Activated naive CD4-positive, alpha-beta T cell treated with anti-CD3 and anti-CD28 coated beads, Interleukin-2, amount 10 ng/mL, durations not matched to agents 7 days and 5 days (primary cell): ENCODE results near the gene TMEM223.
A peak's percentile ranks its signal among the peaks of the same experiment; 100 is the strongest.

Experiments used
- CTCF ChIA-PET: fragments of 350-600 bp; sonication (Branson Sonifier 250); formaldehyde crosslinking; loops from one replicate; lab custom pipeline; 2021; ENCODE audit warnings: antibody characterized with exemption; lab: Charles Lee
- DNase-seq: peaks from one replicate; pipeline ENCODE4 v3.0.0-alpha.2; 2020
- H3K27ac Mint-ChIP-seq: one replicate; pipeline ENCODE4 v1.8.0; 2021; ENCODE audit warnings: mild to moderate bottlenecking, moderate library complexity, mixed read lengths
- H3K27me3 Mint-ChIP-seq: one replicate; pipeline ENCODE4 v1.8.0; 2021; ENCODE audit warnings: mild to moderate bottlenecking, mixed read lengths
- H3K36me3 Mint-ChIP-seq: one replicate; pipeline ENCODE4 v1.8.0; 2021; ENCODE audit warnings: mixed read lengths
- H3K4me1 Mint-ChIP-seq: one replicate; pipeline ENCODE4 v1.8.0; 2021; ENCODE audit warnings: mixed read lengths
- H3K4me3 Mint-ChIP-seq: one replicate; pipeline ENCODE4 v1.8.0; 2021; ENCODE audit warnings: mild to moderate bottlenecking, moderate library complexity, mixed read lengths
- H3K9me3 Mint-ChIP-seq: one replicate; pipeline ENCODE4 v1.8.0; 2021; ENCODE audit warnings: mixed read lengths

Gene TMEM223

DNA sequence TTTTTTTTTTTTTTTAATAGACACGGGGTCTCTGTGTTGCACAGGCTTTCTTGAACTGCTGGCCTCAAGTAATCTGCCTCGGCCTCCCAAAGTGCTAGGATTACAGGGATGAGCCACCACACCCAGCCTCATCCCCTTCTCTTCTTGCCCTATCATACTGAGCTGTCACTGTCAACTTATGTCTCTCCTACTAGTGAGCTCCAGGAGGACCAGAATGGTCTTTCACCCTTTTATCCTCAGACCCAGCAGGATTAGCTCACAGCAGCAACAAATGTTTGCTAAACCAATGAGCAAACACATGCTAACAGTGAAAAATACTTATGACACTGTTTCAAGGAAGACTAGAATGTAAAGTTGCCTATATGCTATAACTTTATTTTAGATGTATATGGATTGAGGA is 19.9 kb upstream of the TMEM223 start:
- H3K4me3 Mint-ChIP-seq: no peak overlapping the region
- no peak overlapping the region for H3K27ac Mint-ChIP-seq
- CTCF ChIA-PET: interaction anchor here (0.7 to 1.1 kb wide), 2 partner anchors 24 to 387 kb away, joined by 3 read pairs; partner anchors contain the start of gene TMEM179B
- H3K4me1 Mint-ChIP-seq: peaks cover 1% of the 10 kb centered on the region
- H3K9me3 Mint-ChIP-seq: no peaks in the 10 kb centered on the region
- H3K36me3 Mint-ChIP-seq: peaks cover 10% of the 10 kb centered on the region
- H3K27me3 Mint-ChIP-seq: no peaks in the 10 kb centered on the region
- DNase-seq: no peak

DNA sequence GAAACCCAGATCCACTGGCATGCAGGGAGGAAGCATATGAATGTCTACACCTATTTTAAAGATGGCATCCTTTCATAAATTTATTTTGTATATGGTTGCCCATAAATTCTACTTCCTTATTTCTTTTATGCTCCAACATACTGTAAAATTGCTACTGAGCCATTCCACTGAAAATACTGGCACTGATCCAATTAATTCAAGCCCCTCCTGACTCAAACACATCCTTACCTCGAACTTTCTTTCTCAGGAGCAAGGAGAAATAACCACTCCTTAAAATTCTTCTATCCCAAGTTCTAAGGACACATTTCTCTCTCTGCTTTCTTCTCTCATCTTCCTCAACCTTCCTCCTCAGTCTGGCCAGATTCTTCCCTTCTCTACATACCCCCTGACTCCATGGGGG is 18.9 kb upstream of the TMEM223 start:
- CTCF ChIA-PET: no interaction called here

DNA sequence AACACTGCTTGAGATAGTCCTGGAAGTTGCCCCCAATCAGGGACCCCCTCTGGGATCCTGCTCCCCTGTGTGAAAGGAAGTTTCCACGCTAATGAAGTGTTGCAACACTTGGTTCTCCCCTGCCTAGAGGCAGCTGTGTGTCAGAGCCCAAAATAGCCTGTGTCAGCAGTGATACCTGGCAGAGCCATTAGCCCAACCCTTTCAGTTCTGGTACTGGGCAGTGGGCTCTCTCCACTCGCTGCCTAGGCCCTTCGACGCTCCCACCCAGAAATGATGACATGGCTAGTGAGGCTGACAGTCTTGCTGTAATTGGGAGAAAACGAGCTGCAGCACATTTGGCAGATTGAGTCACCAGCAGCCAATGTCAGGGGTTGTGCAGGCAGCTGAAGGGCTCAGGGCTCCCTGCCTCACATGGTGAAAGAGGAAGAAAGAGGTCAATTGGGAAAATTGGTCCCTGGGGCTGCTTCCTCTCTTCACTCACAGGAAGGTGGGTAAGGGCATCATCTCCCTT is 14.9 kb upstream of the TMEM223 start:
- peak overlapping the region; percentile 97 for H3K27ac Mint-ChIP-seq
- no peaks in the 10 kb centered on the region for H3K9me3 Mint-ChIP-seq

More for the DNA sequence above, 18.9 kb upstream of the TMEM223 start:
- peaks cover 4% of the 10 kb centered on the region for H3K36me3 Mint-ChIP-seq
- H3K4me3 Mint-ChIP-seq: no peak overlapping the region
- H3K27me3 Mint-ChIP-seq: no peaks in the 10 kb centered on the region
- H3K27ac Mint-ChIP-seq: no peak overlapping the region
- H3K4me1 Mint-ChIP-seq: peaks cover 10% of the 10 kb centered on the region
- no peak for DNase-seq
- no peaks in the 10 kb centered on the region for H3K9me3 Mint-ChIP-seq

DNA sequence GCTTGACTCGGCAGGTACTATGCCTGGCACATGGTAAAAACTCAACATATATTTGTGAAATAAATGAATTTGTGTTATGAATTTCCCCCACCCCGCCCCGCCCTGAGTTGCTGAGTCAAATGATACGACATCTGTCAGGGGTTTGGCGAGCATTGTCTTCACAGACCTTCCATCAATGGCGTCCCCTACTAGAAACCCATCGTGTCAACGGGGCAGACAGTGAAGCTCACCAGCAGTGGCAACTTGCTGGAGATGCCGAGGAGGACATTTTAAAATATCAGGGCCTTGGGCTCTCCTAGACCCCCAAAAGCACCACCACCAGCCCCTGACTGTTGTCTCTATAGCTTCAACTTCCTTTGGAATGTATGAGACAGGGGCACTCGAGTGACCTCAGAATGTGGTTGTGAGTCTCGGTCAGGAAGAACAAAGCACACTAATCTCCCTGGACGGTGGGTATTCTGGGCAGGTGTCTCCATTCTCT is 14.2 kb upstream of the TMEM223 start:
- H3K4me3 Mint-ChIP-seq: peak overlapping the region; percentile 97
- CTCF ChIA-PET: interaction anchor here (1.1 to 3.9 kb wide), 4 partner anchors 13 to 57 kb away, joined by 3 to 15 read pairs (median 4); no protein-coding TSS in a partner anchor

More for the DNA sequence above, 14.9 kb upstream of the TMEM223 start:
- Mint-ChIP-seq H3K36me3 (peaks cover 28% of the 10 kb centered on the region), H3K4me1 (peaks cover 32% of the 10 kb centered on the region), H3K4me3 (peak overlapping the region; percentile 97), H3K27me3 (peaks cover 4% of the 10 kb centered on the region)
- CTCF ChIA-PET: interaction anchor here (1.1 to 3.9 kb wide), 4 partner anchors 13 to 57 kb away, joined by 3 to 15 read pairs (median 4); no protein-coding TSS in a partner anchor
- no peak for DNase-seq

DNA sequence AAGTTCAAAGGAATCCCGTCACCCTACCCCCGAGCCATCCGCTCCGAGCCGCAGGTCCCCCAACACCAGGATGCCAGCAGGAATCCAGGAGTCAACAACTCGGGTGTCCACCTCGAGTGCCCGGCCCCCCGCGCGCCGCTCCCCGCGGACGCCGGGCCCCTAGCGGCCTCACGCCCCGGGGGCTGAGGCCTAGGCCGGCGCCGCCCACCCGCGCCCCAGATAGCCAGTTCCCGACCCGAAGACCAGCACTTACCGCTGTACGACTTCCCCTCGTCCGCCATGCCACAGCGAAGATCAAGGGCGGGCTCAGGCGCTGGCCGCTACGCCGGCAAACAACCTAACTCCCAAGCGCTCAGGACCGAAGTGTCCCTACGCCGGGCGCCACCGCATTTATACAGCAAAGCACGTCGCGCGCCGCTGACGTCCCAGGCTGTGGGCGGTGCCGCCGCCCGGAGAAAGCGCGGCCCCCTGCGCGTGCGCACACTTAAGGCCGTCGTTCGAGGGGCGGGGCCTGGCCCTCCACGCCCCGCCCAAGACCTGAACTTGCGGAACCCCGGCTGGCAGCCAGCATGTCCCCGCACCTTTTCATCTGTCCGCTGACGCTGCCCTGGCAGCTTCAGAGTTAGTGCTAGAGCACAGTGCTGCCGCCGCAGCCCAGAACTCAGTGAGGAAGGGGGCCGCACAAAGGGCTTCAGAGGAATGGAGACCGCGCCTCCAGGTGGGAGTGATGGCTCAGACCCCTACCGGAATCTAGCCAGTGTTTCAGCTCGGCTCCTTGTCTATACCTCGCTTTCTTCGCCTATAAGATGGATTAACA is 13.5 kb upstream of the TMEM223 start, which contains the start of gene NXF1:
Gene NXF1 (minus strand): TSS at position 365 of the 817 bp plus-strand sequence. CDS start 84 bp downstream, at position 281.
- H3K4me3 Mint-ChIP-seq: peak within 1 kb of the TSS; percentile 97
- H3K9me3 Mint-ChIP-seq: no peaks in the 10 kb centered on the region
- CTCF ChIA-PET: interaction anchor here (1.1 to 3.9 kb wide), 5 partner anchors 12 to 58 kb away, joined by 3 to 15 read pairs (median 4); partner anchors contain the start of gene TMEM179B
- peaks cover 38% of the 10 kb centered on the region for H3K36me3 Mint-ChIP-seq
- peak; percentile 94 for DNase-seq
- H3K27me3 Mint-ChIP-seq: peaks cover 4% of the 10 kb centered on the region
- peak within 1 kb of the TSS; percentile 97 for H3K27ac Mint-ChIP-seq
- peaks cover 34% of the 10 kb centered on the region for H3K4me1 Mint-ChIP-seq

More for the DNA sequence above, 14.2 kb upstream of the TMEM223 start:
- Mint-ChIP-seq H3K27ac (peak overlapping the region; percentile 97), H3K4me1 (peaks cover 34% of the 10 kb centered on the region), H3K36me3 (peaks cover 34% of the 10 kb centered on the region), H3K27me3 (peaks cover 4% of the 10 kb centered on the region), H3K9me3 (no peaks in the 10 kb centered on the region)
- DNase-seq: no peak

DNA sequence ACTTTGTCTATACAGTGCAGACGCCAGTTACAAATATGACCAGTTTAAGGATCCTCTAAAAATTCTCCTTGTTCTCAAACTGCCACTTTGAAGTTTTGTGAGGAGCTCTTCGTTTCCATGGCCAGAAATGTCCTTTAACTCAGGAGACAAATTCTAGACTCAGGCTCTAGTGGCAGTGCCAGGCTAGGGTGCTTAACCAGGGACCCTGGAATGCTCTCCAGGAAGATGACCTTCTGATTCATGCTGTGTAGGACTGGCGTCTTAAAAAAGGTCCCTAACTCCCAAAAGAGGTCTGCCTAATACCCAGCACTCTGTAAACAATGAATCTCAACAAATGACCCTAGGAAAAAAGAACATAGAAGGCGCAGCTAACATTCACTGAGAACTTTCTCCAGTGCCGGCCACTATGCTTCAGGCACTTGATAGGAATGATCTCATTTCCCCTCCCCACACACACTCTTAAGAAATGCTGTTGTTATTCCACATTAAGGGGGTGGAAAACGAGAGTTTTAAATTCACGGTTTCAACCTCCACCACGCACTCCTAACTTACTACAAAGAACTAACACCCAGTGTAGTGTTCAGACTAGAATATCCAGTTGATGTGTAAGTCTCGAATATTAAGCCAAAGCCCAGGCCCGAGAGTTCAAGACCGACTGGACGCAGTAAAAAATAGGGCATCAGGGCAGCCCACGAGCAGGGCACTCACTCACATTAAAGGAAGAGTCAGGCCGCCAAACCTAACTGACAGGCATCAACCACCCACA is 12.7 kb upstream of the TMEM223 start:
- Mint-ChIP-seq H3K36me3 (peaks cover 46% of the 10 kb centered on the region), H3K27ac (peak overlapping the region; percentile 97), H3K4me1 (peaks cover 34% of the 10 kb centered on the region), H3K9me3 (no peaks in the 10 kb centered on the region), H3K27me3 (peaks cover 4% of the 10 kb centered on the region), H3K4me3 (peak overlapping the region; percentile 97)
- DNase-seq: no peak
- CTCF ChIA-PET: interaction anchor here (1.2 to 1.5 kb wide), 2 partner anchors 10 to 18 kb away, joined by 4 to 6 read pairs; partner anchors contain the start of gene TMEM179B

DNA sequence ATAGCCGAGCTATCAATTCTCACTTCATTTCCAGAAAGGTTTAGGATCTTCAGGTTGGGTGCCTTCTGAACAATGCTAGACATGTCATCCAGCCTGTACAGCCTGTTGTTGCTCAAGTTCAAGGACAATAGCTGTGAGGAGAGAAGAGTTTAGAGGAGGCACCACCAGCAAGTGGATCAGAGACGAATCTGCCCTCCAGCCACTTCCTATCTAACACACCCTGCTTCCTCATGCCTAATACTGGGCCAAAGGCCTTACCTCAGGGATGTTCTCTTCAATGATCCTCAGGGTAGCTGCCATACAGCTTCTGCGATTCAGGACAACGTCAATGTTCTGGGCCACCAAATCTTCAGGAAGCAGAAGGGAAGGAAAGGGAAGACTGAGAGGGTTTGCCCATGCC is 9.3 kb upstream of the TMEM223 start:
- Mint-ChIP-seq H3K36me3 (peaks cover 63% of the 10 kb centered on the region), H3K9me3 (no peaks in the 10 kb centered on the region), H3K27me3 (peaks cover 4% of the 10 kb centered on the region), H3K27ac (no peak overlapping the region), H3K4me3 (no peak overlapping the region), H3K4me1 (peaks cover 27% of the 10 kb centered on the region)
- CTCF ChIA-PET: interaction anchor here (0.7 to 2.5 kb wide), 3 partner anchors 14 to 62 kb away, joined by 3 to 10 read pairs (median 4); partner anchors contain the start of gene TMEM179B
- no peak for DNase-seq

DNA sequence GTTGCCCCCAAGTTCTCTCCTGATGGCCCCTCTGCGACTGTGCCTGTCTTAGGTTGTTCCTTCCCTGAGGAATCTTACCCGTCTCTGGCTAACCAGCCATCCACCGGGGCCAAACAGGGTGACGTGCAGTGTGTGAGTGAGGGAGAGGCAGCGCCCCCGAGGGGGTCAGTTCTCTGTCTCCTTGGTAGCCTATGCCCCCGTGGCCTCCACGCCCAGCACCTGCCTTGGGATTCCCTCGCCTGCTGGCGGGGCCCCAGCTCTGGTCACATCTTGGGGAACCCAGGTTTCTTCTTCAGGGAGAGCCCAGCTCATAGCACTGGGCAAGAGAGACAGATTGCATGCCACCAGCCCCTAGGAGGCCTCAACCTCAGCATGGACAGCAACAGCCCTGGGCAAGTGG is 7.7 kb upstream of the TMEM223 start:
- H3K9me3 Mint-ChIP-seq: no peaks in the 10 kb centered on the region
- H3K27me3 Mint-ChIP-seq: no peaks in the 10 kb centered on the region
- CTCF ChIA-PET: interaction anchor here (2.5 kb wide), 1 partner anchor 13 kb away, joined by 10 read pairs; the partner anchor contains the start of gene TMEM179B
- peak overlapping the region; percentile 24 for H3K27ac Mint-ChIP-seq
- no peak overlapping the region for H3K4me3 Mint-ChIP-seq
- DNase-seq: no peak
- peaks cover 15% of the 10 kb centered on the region for H3K4me1 Mint-ChIP-seq
- H3K36me3 Mint-ChIP-seq: peaks cover 74% of the 10 kb centered on the region

DNA sequence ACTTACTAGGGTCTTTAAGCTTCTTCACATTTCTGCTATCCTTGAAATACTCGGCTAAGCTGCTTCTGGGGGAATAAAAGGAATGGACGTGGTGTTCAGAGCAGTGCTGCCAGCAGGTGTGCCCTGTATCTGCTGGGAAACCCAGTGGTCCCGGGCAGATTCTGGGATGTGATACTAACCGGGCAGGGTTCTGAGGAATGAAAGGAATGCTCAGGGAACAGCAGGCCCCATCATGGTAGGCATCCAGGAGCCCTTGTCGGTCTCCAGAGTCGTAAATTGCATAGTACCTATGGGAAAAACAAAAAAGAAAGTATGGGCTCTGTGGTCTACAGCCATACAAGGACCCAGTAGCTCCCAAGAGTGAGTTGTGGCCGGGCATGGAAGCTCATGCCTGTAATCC is 4.5 kb upstream of the TMEM223 start:
- no peak overlapping the region for H3K4me3 Mint-ChIP-seq
- H3K4me1 Mint-ChIP-seq: peaks cover 12% of the 10 kb centered on the region
- CTCF ChIA-PET: no interaction called here
- H3K36me3 Mint-ChIP-seq: peaks cover 73% of the 10 kb centered on the region
- no peak overlapping the region for H3K27ac Mint-ChIP-seq
- H3K9me3 Mint-ChIP-seq: no peaks in the 10 kb centered on the region
- DNase-seq: no peak
- H3K27me3 Mint-ChIP-seq: no peaks in the 10 kb centered on the region

DNA sequence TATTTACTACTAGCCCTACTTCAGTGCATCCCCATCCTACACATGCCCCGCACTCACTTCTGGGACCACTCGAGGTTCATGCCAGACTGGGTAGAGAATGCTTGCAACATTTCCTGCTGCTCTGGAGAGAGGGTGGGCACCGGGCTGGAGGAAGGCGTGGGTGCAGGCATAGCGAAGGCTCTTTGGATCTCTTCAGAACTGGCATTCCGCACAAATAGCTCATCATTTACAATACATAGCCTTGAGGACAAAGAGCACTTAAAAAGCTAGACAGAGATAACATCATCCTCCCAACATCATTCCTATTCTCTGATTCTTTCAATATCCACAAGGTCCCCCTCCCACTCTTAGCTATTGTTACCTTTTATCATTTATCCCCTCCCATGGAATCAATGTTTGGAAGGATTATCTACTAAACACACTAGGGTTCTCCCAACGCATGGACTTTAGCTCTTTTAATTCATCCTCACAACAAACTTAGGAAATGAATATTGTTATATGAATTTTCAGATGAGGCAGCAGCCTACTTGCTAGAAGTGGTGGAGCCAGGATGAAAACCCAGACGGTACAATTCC is 2.5 kb upstream of the TMEM223 start:
- Mint-ChIP-seq H3K9me3 (no peaks in the 10 kb centered on the region), H3K36me3 (peaks cover 75% of the 10 kb centered on the region), H3K27ac (no peak overlapping the region), H3K4me1 (peaks cover 29% of the 10 kb centered on the region), H3K27me3 (no peaks in the 10 kb centered on the region), H3K4me3 (no peak overlapping the region)
- no peak for DNase-seq
- CTCF ChIA-PET: interaction anchor here (0.7 to 1.4 kb wide), 4 partner anchors 9 to 34 kb away, joined by 3 to 6 read pairs (median 4); partner anchors contain the start of gene NXF1

DNA sequence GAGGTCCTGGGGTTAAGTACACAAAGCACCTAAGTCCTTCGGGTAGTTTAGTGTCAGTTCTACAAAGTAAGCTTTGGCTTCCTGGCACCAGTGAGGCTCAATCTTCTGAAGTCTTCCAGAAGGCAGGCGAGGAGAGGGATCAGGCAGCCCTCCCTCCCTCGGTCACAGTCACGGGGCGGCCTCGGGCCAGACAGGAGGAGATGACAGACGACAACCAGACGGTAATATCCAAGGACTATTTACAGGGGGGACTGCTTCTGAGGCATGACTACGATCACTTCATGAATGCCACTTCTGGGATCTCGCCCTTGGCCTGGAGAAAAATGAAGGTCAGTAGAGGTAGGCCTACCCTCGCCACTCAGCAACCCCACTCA is 383 bp upstream of the TMEM223 start:
- peak; percentile 48 for DNase-seq
- peaks cover 47% of the 10 kb centered on the region for H3K4me1 Mint-ChIP-seq
- no peaks in the 10 kb centered on the region for H3K27me3 Mint-ChIP-seq
- no peaks in the 10 kb centered on the region for H3K9me3 Mint-ChIP-seq
- CTCF ChIA-PET: no interaction called here
- H3K4me3 Mint-ChIP-seq: peak overlapping the region; percentile 89
- peaks cover 70% of the 10 kb centered on the region for H3K36me3 Mint-ChIP-seq
- peak overlapping the region; percentile 98 for H3K27ac Mint-ChIP-seq

DNA sequence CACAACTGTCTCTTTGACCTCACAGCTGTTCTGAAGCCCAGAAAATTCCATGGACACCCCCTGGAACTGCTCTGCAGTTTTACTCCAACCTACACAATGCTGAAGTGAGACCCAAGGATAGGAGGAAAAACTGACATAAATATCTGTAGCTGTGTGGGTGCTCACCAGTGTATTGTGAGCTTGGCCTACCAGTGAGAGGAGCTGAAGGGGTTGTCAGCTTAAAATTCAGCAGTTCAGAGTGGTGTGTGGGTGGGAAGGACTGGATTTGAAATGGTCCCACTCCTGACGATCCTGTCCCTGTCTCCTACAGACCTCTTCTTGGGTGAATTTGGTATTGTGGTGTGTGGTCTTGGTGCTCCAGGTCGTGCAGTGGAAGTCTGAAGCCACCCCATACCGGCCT is 2.2 kb downstream of the TMEM223 start:
- CTCF ChIA-PET: interaction anchor here (0.8 to 4.2 kb wide), 3 partner anchors 16 to 92 kb away, joined by 3 to 32 read pairs (median 4); partner anchors contain the start of genes NXF1, SLC3A2 and ZBTB3

DNA sequence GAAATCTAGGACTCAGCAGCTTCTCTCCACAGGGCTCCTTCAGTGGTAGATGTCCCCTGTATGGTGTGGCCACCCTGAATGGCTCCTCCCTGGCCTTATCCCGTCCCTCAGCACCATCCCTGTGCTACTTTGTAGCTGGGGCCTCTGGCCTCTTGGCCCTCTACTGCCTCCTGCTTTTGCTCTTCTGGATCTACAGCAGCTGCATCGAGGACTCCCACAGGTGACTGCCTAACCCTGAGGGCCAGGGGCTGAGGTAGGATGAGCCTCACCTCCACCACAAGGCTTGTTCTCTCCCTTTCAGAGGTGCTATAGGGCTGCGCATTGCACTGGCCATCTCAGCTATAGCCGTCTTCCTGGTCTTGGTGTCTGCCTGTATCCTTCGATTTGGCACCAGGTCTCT is 2.8 kb downstream of the TMEM223 start:
- peak overlapping the region; percentile 98 for H3K27ac Mint-ChIP-seq
- H3K9me3 Mint-ChIP-seq: no peaks in the 10 kb centered on the region
- peaks cover 56% of the 10 kb centered on the region for H3K4me1 Mint-ChIP-seq
- CTCF ChIA-PET: interaction anchor here (0.8 to 4.2 kb wide), 5 partner anchors 17 to 216 kb away, joined by 3 to 46 read pairs (median 4); partner anchors contain the start of genes NXF1, SLC3A2 and ZBTB3
- DNase-seq: no peak
- H3K27me3 Mint-ChIP-seq: no peaks in the 10 kb centered on the region
- peaks cover 50% of the 10 kb centered on the region for H3K36me3 Mint-ChIP-seq
- peak overlapping the region; percentile 96 for H3K4me3 Mint-ChIP-seq

More for the DNA sequence above, 2.2 kb downstream of the TMEM223 start:
- DNase-seq: no peak
- no peaks in the 10 kb centered on the region for H3K9me3 Mint-ChIP-seq
- H3K4me3 Mint-ChIP-seq: peak overlapping the region; percentile 96
- no peaks in the 10 kb centered on the region for H3K27me3 Mint-ChIP-seq
- H3K27ac Mint-ChIP-seq: peak overlapping the region; percentile 98
- peaks cover 56% of the 10 kb centered on the region for H3K36me3 Mint-ChIP-seq
- H3K4me1 Mint-ChIP-seq: peaks cover 56% of the 10 kb centered on the region
